PC-3 (cell line): ENCODE data around the gene PLCXD1.

Source experiments
- CTCF ChIP-seq: fragments of 300-600 bp; sonication (generic); conservative IDR thresholded peaks from 2 replicates; pipeline ENCODE4 v1.5.1; 2017; ENCODE audit warnings: antibody characterized with exemption, low read depth, mild to moderate bottlenecking, low read length
- EZH2 ChIP-seq: fragments of 300-600 bp; sonication (generic); IDR thresholded peaks from one replicate; pipeline ENCODE4 v1.6.1; 2017; ENCODE audit warnings: antibody characterized with exemption, mild to moderate bottlenecking, low read length; ENCODE audit not compliant: unreplicated experiment
- EZH2phosphoT487 ChIP-seq: fragments of 300-600 bp; sonication (generic); IDR thresholded peaks from 2 replicates; pipeline ENCODE4 v1.6.1; 2018; ENCODE audit warnings: mild to moderate bottlenecking, antibody characterized with exemption, low read length, borderline replicate concordance

DNA sequence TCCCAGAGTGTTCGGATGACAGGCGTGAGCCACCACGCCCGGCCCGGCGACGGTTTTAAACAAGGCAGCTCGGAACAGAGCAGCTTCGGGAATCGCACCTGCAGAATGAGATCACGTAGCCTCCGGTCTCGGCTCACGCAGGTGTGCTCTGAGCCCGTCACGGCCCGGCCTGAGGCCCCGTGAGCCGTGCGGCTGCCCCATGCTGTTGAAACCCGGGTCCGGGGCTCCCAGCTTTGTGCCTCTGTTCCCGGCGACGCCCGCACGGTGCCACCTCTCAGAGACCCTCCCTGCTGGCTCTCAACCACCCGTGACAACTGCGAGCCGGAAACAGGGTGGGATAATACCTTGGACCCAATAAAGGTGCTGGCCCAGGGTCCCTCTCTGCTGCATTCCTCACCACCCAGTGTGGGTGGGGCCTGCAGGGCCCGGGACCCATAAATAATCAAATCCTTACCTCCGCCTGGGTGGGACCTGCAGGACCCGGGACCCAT, 13.4 kb upstream of the PLCXD1 start:
- TF ChIP-seq CTCF, result no peak
- no peak for TF ChIP-seq EZH2phosphoT487
- TF ChIP-seq EZH2, result no peak
